Parathyroid adenoma (tissue), 2 donors: Measurements from ENCODE around the gene RBBP8NL.
"Not testable (repeated sequence)": the region's sequence is repeated elsewhere in the genome, so short reads cannot be mapped to it uniquely, and the experiment has no call there.

Source experiments
- H2AFZ ChIP-seq: fragments of 300-600 bp; sonication (generic); one replicate; pipeline ENCODE4 v1.7.0; 2017; ENCODE audit warnings: antibody characterized with exemption, mild to moderate bottlenecking
- H3K27ac ChIP-seq: fragments of 300-600 bp; sonication (generic); one replicate; pipeline ENCODE4 v1.7.0; 2017
- H3K27me3 ChIP-seq: fragments of 300-600 bp; sonication (generic); one replicate; pipeline ENCODE4 v1.7.0; 2017; ENCODE audit warnings: low read length; ENCODE audit not compliant: control insufficient read depth, insufficient read depth
- H3K36me3 ChIP-seq: fragments of 300-600 bp; sonication (generic); one replicate; pipeline ENCODE4 v1.7.0; 2017; ENCODE audit warnings: low read length; ENCODE audit not compliant: control insufficient read depth, insufficient read depth
- H3K4me1 ChIP-seq: fragments of 300-600 bp; sonication (generic); one replicate; pipeline ENCODE4 v1.7.0; 2017; ENCODE audit warnings: control low read depth
- H3K4me2 ChIP-seq: fragments of 300-600 bp; sonication (generic); one replicate; pipeline ENCODE4 v1.7.0; 2017; ENCODE audit warnings: low read length
- H3K4me3 ChIP-seq: fragments of 300-600 bp; sonication (generic); one replicate; pipeline ENCODE4 v1.7.0; 2017; ENCODE audit warnings: low read depth, low read length
- H3K79me2 ChIP-seq: fragments of 300-600 bp; sonication (generic); one replicate; pipeline ENCODE4 v1.7.0; 2017; ENCODE audit warnings: control low read depth
- H3K9ac ChIP-seq: fragments of 300-600 bp; sonication (generic); one replicate; pipeline ENCODE4 v1.7.0; 2017; ENCODE audit warnings: mild to moderate bottlenecking
- H3K9me3 ChIP-seq: fragments of 300-600 bp; sonication (generic); one replicate; pipeline ENCODE4 v1.7.0; 2017; ENCODE audit warnings: low read length; ENCODE audit not compliant: control insufficient read depth
- TF ChIP-seq, protein P1 (sequence below): fragments of 300-600 bp; sonication (generic); IDR thresholded peaks from one replicate; pipeline ENCODE4 v1.7.0; 2017; ENCODE audit warnings: antibody characterized with exemption, mild to moderate bottlenecking
- donor health status: primary hyperparathyroidism.

The RBBP8NL gene

GRCh38 chr20:62377615-62378178 lies 49.6 kb downstream of the RBBP8NL start:
- Histone ChIP-seq H3K27me3 (no peaks in the 10 kb centered on the region), H3K9ac (no peak overlapping the region), H3K4me2 (no peak overlapping the region), H3K4me3 (no peak overlapping the region), H3K36me3 (no peaks in the 10 kb centered on the region), H3K79me2 (no peaks in the 10 kb centered on the region), H3K9me3 (no peaks in the 10 kb centered on the region), H2AFZ (no peak overlapping the region), H3K4me1 (peaks cover 15% of the 10 kb centered on the region), H3K27ac (no peak overlapping the region)
- TF ChIP-seq, protein P1, sequence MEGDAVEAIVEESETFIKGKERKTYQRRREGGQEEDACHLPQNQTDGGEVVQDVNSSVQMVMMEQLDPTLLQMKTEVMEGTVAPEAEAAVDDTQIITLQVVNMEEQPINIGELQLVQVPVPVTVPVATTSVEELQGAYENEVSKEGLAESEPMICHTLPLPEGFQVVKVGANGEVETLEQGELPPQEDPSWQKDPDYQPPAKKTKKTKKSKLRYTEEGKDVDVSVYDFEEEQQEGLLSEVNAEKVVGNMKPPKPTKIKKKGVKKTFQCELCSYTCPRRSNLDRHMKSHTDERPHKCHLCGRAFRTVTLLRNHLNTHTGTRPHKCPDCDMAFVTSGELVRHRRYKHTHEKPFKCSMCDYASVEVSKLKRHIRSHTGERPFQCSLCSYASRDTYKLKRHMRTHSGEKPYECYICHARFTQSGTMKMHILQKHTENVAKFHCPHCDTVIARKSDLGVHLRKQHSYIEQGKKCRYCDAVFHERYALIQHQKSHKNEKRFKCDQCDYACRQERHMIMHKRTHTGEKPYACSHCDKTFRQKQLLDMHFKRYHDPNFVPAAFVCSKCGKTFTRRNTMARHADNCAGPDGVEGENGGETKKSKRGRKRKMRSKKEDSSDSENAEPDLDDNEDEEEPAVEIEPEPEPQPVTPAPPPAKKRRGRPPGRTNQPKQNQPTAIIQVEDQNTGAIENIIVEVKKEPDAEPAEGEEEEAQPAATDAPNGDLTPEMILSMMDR: no peak

DNA sequence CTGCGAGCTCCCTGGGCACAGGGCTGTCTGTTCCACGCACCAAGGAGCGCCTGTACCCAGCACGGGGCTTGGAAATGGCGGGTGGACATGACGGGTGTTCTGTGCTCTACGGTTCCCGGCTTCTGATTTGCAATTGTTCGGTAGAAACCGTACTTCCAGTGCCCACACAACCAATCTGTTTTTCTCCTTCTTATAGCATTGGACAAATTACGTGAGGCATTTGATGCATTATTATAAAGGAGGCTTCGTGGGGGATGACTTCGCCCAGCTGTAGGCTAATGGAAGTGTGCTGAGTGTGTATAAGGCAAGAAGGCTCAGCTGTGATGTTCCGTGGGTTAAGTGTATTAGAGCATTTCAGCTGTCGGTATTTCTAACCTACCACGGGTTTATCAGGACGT lies 50.3 kb downstream of the RBBP8NL start:
- Histone ChIP-seq H3K27ac (no peak overlapping the region), H3K9ac (no peak overlapping the region), H3K36me3 (no peaks in the 10 kb centered on the region), H3K4me1 (peaks cover 15% of the 10 kb centered on the region), H3K4me3 (no peak overlapping the region), H2AFZ (no peak overlapping the region), H3K79me2 (no peaks in the 10 kb centered on the region), H3K9me3 (no peaks in the 10 kb centered on the region), H3K27me3 (no peaks in the 10 kb centered on the region), H3K4me2 (no peak overlapping the region)
- TF ChIP-seq, protein P1: no peak

GRCh38 chr20:62376112-62377063 lies 51.0 kb downstream of the RBBP8NL start:
- H2AFZ ChIP-seq: no peak overlapping the region
- no peaks in the 10 kb centered on the region for H3K27me3 ChIP-seq
- H3K4me1 ChIP-seq: peaks cover 15% of the 10 kb centered on the region
- H3K27ac ChIP-seq: no peak overlapping the region
- H3K9me3 ChIP-seq: no peaks in the 10 kb centered on the region
- H3K9ac ChIP-seq: no peak overlapping the region
- no peak overlapping the region for H3K4me2 ChIP-seq
- H3K4me3 ChIP-seq: no peak overlapping the region
- no peaks in the 10 kb centered on the region for H3K36me3 ChIP-seq
- H3K79me2 ChIP-seq: no peaks in the 10 kb centered on the region
- TF ChIP-seq, protein P1: no peak

DNA sequence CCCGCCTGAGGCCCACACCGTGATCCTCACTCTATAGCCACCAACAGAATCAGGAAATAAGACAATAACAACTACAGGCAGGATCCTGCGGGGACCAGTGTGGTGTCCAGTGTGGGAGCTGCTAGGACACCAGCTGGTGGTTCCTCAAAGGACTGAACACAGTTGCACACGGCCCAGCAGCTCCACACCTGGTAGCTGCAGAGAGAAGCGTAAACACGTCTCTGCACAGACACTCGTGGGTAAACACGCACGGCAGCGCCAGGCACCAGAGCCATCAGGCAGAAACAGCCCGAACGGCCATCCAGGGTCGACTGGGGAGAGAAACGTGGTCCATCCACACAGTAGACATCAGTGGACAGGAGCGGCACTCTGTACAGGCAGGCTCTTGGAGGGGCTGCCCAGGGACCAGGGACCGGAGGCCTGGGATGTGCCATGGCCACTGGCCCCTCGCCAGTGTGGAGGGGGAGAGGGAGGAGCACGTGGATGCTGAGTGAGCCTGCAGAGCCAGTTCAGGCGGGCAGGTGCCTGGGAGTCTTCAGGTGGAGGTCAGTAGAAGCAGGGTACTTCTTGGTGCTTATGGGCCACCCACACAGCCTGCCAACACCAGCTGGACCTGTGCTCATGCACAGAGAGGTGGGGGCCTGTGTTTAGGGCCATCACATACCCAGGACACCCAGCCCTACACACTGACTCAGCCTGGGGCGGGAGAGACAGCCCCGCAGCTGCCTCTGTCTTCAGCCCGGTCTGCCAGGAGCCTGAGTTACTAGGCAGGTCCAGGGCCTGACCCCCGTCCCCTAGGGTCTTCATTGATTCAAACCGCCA lies 52.8 kb downstream of the RBBP8NL start:
- TF ChIP-seq, protein P1: no peak
- Histone ChIP-seq H3K27ac (no peak overlapping the region), H3K9me3 (no peaks in the 10 kb centered on the region), H3K27me3 (no peaks in the 10 kb centered on the region), H3K4me3 (no peak overlapping the region), H3K79me2 (no peaks in the 10 kb centered on the region), H3K4me2 (no peak overlapping the region), H3K4me1 (peaks cover 17% of the 10 kb centered on the region), H2AFZ (peak overlapping the region; percentile 39), H3K9ac (no peak overlapping the region), H3K36me3 (no peaks in the 10 kb centered on the region)

- not testable (repeated sequence) for H3K36me3 ChIP-seq, H3K9ac ChIP-seq, H3K4me3 ChIP-seq, H3K27me3 ChIP-seq, H3K9me3 ChIP-seq, H3K4me2 ChIP-seq, H2AFZ ChIP-seq, H3K27ac ChIP-seq, H3K79me2 ChIP-seq
- H3K4me1 ChIP-seq: peaks cover 24% of the 10 kb centered on the region
These were observed 53.6 kb downstream of the RBBP8NL start for GRCh38 chr20:62373631-62374179.
